ENCODE data around the gene ATP7A.
"Not testable (repeated sequence)": the region's sequence is repeated elsewhere in the genome, so short reads cannot be mapped to it uniquely, and the experiment has no call there.

The ATP7A gene

DNA sequence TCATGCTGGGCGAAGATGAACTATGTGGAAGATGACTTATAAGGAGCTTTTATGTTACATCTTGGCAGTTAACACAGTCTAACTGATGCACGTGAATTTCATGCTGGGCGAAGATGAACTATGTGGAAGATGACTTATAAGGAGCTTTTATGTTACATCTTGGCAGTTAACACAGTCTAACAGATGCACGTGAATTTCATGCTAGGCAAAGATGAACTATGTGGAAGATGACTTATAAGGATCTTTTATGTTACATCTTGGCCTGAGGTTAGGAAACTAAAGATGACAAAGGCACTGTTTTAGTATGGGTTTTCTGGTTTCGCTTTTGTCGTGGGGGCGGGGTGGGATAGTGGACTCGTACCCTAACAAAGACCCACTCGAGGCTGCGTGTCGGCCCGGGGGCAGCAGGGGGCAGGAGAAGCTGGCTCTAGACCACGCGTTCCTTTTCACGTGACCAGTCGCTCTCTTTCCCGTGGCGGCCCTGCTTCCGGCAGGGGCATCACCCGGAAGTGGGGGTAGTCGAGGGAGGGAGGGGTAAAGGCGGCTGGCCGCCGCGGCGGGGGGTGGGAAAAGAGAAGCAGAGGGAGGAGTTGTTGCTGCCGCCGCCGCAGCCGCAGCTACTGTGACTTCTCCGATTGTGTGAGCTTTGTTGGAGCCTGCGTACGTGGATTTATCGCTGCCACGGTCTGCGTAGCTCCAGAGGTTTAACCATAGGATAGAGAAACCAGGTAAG is at the start of gene ATP7A:
Gene ATP7A, plus strand, starts transcription at position 586 of the 733 bp plus-strand sequence. CDS start 60,949 bp downstream, outside the sequence.
- DNase-seq (ENCODE audit: low read depth): peak; percentile 86
- H3K4me3 ChIP-seq (ENCODE audit: low read length): peak within 1 kb of the TSS; percentile 79
- TF ChIP-seq, protein P1, sequence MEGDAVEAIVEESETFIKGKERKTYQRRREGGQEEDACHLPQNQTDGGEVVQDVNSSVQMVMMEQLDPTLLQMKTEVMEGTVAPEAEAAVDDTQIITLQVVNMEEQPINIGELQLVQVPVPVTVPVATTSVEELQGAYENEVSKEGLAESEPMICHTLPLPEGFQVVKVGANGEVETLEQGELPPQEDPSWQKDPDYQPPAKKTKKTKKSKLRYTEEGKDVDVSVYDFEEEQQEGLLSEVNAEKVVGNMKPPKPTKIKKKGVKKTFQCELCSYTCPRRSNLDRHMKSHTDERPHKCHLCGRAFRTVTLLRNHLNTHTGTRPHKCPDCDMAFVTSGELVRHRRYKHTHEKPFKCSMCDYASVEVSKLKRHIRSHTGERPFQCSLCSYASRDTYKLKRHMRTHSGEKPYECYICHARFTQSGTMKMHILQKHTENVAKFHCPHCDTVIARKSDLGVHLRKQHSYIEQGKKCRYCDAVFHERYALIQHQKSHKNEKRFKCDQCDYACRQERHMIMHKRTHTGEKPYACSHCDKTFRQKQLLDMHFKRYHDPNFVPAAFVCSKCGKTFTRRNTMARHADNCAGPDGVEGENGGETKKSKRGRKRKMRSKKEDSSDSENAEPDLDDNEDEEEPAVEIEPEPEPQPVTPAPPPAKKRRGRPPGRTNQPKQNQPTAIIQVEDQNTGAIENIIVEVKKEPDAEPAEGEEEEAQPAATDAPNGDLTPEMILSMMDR (conservative IDR thresholded peaks at IDR 0.05; ENCODE audit: low read length): peak; percentile 55

DNA sequence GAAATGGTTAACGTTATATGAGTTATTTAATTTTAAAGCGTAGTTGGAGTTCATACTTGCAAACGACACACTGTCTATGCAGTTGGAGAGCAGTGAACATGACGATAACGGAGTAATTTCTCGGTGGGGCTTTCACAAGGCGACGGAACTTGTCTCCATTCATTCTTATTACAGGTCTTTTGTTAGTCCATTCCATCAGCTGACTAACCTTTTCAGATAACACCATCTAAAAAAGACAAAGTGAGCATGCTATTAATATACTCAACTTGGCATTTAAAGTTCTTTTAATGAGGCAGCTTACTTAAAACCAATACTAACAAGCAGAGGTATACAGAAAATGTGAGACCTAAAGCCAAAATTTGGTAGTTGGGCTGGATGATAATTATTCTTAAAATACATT is 35.1 kb upstream of the ATP7A start:
- TF ChIP-seq, protein P1 (conservative IDR thresholded peaks at IDR 0.05; ENCODE audit: low read length): no peak
- no peak for DNase-seq (ENCODE audit: low read depth)
- no peak overlapping the region for H3K4me3 ChIP-seq (ENCODE audit: low read length)

DNA sequence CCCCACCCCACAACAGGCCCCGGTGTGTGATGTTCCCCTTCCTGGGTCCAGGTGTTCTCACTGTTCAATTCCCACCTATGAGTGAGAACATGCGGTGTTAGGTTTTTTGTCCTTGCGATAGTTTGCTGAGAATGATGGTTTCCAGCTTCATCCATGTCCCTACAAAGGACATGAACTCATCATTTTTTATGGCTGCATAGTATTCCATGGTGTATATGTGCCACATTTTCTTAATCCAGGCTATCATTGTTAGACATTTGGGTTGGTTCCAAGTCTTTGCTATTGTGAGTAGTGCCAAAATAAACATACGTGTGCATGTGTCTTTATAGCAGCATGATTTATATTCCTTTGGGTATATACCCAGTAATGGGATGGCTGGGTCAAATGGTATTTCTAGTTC is 29.1 kb upstream of the ATP7A start:
- H3K4me3 ChIP-seq (ENCODE audit: low read length); DNase-seq (ENCODE audit: low read depth): not testable (repeated sequence)

DNA sequence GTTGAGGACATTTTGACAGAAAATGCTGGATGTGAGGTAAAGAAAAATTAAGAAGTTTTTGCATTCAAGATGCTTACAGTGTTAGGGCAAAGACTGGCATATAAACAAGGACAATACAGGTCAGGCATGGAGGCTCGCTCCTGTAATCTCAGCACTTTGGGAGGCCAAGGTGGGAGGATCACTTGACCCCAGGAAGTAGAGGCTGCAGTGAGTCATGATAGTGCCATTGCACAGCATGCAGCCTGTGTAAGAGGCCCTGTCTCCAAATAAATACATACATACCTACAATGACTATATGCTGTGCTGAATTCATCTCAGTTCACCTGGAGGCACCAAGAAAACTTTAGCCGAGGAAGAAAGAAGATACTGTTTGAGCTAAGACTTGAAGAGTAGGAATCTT is 17.6 kb upstream of the ATP7A start:
- no peak overlapping the region for H3K4me3 ChIP-seq (ENCODE audit: low read length)
- no peak for DNase-seq (ENCODE audit: low read depth)

DNA sequence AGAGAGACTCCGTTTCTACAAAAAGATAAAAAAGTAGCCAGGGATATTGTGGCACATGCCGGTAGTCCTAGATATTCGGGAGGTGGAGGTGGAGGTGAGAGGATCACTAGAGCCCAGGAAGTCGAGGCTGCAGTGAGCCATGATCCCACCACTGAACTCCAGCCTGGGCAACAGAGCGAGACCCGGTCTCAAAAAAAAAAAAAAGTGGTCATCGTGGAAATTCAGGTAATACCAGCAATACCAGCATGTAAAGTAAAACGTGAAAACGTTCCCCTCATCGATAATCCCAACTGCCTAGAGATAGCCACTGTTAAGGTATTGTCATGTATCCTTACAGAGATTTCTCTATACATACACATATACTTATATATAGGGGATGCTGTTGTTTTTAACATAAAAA is 16.8 kb upstream of the ATP7A start:
- peak overlapping the region; percentile 87 for H3K4me3 ChIP-seq (ENCODE audit: low read length)
- no peak for DNase-seq (ENCODE audit: low read depth)

More for the DNA sequence above, 17.6 kb upstream of the ATP7A start:
- TF ChIP-seq, protein P1 (conservative IDR thresholded peaks at IDR 0.05; ENCODE audit: low read length): no peak

DNA sequence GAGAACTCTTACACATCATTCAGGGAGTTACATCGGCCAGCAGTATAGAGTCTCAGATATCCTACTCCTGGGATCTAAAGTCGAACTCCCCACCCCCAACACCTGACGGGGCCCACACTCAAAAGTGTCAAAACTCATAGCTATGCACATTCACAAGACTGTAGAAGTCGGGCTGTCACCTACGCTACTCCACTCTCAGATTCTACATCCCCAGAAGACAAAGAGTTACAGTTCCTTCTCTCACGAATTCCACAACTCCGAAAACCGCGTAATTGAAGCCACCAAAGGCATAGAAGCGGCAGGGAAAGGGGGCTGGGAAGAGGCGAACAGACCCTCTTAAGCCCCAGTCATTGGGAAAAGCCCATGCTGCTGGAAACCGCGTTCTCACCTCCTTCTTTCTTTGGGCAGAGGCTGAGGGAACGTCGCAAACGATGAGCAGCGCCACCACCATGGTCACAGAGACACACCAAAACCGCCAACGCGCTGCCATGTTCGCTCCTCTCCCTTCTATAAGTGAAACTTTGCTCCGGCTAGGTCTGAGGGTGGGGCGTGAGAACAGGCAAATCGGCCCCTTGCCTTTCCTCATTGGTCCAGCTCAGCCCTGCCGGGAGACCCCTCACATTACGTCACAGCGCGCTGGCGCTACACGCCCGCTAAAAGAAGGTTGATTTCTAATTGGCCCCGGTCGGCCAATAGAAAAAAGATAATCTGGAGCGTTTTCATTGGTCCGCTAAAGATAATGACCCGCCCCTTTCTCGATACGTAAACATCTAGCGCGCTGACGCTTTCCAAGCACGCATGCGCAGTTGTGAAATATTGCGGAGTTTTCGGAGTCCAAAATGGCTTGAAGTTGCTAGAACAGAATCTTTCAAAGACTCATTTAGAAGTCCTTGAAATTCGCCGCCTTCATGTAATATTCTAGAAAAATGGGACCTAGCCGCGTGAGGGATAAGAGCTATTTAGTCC is 15.3 kb upstream of the ATP7A start, which contains the start of gene MAGT1:
Gene MAGT1, minus strand, starts transcription at position 515 of the 966 bp plus-strand sequence. Its CDS starts 25 bp downstream, at position 490.
- TF ChIP-seq, protein P1 (conservative IDR thresholded peaks at IDR 0.05; ENCODE audit: low read length): no peak
- peak; percentile 96 for DNase-seq (ENCODE audit: low read depth)
- peak within 1 kb of the TSS; percentile 87 for H3K4me3 ChIP-seq (ENCODE audit: low read length)

More for the DNA sequence above, 16.8 kb upstream of the ATP7A start:
- TF ChIP-seq, protein P1 (conservative IDR thresholded peaks at IDR 0.05; ENCODE audit: low read length): no peak

DNA sequence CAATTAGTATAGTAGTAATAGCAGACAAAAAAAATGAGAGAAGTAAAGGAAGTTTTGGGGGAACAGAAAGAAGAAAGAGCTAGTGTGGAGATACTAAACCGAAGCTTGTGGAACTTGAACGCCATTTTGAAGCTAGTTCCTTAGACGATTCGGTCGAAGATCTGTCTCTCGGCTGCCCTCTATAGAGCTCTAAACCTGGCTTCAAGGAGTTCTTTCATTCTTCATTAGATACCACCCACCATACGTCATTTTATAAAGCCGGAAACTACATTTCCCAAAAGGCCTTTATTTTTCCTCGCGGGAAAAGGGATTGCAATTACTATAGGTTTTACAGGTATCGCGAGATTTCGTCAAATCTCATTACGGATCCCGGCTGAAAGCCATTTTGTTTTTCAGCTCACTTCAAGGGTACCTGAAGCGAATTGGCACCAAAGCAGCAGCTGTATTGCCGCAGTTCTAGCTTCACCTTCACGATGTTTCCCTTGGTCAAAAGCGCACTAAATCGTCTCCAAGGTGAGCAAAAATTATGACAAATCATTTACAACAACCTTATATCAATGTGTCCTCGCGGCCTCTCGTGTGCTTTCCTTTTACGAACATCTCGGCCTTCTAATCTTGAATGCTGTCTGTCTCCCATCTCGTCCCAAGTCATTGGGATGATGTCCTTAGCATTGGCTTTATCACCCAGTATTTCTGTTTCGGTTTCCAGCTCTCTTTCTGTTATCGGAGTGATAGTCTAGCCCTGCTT is 11.2 kb upstream of the ATP7A start, which contains the start of gene COX7B:
Gene COX7B, plus strand, starts transcription at position 388 of the 748 bp plus-strand sequence. Its CDS starts 86 bp downstream, at position 474.
- peak; percentile 95 for DNase-seq (ENCODE audit: low read depth)
- H3K4me3 ChIP-seq (ENCODE audit: low read length): peak within 1 kb of the TSS; percentile 72
- TF ChIP-seq, protein P1 (conservative IDR thresholded peaks at IDR 0.05; ENCODE audit: low read length): peak; percentile 60

Data from AG10803 (cell line).